NCI-H187 (cell line): ENCODE data around the gene CUEDC1.

Experiments
- DNase-seq, 2 experiments: peaks; one replicate each; lab custom pipeline; 2025; lab: John Stamatoyannopoulos, UW

Gene CUEDC1

DNA sequence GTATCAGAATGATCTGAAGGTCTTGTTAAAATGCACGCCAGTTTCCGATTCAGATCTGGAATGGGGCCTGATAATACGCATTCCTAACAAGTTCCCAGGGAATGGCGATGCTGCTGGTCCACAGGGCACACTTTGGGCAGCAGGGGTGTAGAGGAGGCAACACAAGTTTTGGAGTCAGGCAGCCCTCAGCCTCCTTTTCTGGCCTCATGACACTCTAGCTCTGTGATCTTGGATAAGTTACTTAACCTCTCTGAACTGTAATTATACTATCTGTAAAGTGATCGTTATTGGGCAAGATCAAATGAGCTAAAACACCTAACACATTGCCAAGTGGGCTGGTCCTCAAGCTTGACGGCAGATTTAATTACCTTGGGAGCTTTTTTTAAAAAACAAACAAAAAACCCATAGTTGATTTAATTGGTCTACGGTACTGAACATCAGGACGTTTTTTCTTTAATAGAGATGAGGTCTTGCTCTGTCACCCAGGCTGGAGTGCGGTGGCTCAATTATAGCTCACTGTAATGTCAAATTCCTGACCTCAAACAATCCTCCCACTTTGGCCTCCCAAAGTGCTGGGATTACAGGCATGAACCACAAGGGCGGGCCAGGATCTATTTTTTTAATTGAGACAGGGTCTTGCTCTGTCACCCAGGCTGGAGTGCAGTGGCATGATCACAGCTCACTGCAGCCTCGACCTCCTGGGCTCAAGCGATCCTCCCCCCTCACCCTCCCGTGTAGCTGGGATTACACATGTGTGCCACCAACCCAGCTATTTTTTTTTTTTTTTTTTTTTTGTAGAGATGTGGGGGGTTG is 95.4 kb downstream of the CUEDC1 start:
- no peak for DNase-seq

DNA sequence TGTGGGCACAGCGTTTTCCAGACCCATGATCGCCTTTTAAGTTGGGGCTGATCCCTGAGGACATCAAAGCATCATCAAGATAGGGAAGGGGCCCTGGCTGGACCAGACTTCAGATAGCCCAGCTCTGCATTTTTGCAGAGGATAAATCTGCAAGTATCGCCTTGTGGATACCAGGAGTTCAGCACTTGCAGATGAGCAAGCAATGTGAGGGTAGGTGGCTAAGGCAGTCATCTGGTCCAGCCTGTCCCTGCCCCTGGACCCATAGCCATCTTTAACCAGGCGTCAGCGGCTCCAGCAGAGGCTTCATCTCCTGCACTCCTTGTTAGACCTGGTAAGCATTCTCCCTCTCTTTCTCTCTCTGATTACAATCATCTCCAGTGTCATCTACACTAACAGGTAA is 96.4 kb downstream of the CUEDC1 start:
- no peak for DNase-seq

DNA sequence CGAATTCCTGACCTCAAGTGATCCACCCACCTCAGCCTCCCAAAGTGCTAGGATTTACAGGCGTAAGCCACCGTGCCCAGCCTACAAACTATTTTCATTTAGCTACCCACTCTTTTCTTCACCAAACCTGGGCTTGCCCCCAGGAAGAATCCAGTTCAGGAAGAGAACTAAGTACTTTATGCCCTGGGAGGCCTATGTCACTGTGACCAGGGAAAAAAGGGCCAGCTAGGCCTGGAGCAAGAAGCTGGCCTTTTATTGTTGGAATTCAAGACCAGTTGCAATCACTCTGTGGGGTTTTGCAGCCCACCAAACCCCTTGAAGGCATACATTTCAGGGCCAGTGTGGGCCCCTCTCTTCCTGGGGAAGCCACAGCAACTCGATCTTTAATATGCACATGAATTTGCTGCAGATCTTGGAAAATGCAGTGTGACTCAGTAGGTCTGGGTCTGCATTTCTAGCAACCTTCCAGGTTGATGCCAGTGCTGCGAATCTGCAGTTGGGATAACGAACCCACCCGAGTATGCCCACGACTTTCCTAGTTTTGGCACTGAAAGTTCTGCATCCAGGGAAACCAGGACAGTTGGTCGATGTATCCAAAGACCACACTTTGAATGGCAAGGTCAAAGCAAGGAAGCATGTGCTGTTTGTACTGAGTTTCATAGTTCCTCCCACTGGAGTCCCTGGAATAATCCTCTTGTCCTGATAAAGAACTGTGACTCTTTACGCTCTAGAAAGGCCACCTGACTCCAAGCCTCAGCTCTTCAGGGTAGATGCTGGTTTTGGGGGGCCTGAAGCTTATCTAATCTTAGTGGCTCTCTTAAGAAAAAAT is 98.2 kb downstream of the CUEDC1 start:
- DNase-seq = no peak

DNA sequence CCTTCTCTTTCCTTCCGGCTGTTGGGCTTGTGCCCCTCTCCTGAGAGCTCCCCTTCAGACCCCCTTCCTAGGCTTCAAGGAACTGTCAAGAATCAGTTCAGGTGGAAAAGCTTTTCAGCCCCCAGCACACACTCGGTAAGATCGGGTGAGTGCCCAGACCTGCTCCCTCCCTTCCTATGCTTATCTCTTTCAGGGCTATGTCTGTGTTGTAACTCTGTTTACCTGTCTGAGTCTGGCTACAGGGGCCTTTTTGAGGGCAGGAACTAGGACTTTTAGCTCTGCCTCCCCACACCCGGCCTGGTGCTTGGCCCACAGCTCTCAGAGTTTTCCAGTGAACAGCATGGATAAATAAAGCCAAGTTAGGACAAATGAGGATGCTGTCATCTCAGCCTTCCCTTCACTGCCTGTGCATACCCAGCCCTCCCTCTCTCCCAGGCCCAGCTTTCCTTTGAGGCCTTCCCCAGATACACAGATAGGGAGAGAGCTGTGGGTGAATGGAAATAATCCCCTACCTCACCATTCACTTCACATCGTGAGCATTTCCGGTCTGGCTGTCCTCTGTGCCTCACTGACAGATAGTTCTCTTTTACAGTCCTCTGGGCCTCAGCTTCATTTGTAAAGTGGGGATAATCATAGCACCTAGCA is 99.7 kb downstream of the CUEDC1 start:
- no peak for DNase-seq

DNA sequence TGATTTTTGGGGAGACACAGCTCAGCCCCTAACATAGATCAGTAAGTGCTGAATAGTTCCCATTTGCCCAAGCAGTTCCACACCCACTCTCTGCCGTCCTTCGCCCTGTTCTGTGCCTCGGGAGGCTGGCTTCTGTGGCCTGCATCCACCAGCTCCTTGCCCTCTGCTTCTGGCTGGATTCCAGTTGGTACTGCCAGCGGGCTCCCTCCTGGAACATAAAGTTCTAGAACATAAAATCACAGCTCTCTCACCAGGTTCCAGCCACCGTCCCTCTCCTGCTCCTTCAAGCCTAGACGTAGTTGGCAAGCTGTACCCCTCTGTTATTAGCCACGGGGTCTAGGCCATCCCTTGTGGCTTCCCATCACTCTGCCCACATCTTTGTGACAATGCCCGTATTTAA is 101.5 kb downstream of the CUEDC1 start:
- DNase-seq = no peak

DNA sequence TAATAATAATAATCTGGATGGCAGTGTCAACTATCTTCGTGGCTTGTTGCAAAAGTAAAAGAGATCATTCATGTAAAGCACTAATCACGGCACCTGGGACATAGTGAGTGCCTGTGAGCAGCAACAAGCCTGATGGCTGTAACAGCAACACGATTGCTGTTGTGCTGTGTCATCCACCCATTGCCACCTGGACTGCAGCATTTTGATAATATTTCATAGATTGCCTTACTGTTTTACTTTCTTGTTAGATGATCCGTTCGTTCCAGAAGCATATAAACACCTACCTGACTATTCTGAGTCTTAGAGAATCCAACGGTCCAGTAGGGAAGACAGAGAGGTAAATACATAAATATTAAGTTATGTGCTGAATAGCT is 102.3 kb downstream of the CUEDC1 start:
- DNase-seq = no peak

DNA sequence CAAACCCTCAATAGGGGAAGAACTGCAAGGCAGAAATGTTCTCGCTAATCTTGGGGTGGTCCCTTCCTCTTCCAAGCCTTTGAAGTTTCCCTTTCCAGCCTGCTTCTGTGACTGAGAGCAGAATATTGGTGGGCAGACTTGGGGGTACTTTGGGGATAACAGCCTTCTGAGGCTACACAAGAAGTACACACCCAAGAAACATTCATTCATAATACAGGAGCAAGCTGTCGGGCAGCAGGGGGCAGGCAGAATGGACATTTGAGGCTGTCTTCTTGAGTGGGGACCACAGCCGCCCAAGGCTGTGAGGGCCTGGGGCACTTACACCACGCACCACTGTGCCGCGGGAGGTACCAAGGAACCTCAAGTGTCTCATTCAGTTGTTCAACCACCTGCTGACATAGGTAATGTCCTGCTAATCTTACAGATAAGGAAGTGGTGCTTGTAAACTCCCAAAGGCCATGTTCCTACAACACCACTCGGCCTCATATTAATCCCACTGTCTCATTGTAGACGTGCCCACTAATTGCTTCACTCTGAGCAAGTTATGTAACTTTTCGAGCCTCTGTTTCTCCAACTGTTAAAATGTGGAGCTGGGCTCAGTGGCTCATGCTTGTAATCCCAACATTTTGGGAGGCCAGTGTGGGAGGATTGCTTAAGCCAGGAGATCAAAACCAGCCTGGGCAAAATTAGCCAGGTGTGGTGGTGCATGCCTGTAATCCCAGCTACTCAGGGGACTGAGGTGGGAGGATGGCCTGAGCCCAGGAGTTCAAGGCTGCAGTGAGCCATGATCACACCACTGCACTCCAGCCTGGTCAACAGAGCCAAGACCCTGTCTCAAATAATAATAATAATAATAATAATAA is 102.9 kb downstream of the CUEDC1 start:
- DNase-seq = no peak

DNA sequence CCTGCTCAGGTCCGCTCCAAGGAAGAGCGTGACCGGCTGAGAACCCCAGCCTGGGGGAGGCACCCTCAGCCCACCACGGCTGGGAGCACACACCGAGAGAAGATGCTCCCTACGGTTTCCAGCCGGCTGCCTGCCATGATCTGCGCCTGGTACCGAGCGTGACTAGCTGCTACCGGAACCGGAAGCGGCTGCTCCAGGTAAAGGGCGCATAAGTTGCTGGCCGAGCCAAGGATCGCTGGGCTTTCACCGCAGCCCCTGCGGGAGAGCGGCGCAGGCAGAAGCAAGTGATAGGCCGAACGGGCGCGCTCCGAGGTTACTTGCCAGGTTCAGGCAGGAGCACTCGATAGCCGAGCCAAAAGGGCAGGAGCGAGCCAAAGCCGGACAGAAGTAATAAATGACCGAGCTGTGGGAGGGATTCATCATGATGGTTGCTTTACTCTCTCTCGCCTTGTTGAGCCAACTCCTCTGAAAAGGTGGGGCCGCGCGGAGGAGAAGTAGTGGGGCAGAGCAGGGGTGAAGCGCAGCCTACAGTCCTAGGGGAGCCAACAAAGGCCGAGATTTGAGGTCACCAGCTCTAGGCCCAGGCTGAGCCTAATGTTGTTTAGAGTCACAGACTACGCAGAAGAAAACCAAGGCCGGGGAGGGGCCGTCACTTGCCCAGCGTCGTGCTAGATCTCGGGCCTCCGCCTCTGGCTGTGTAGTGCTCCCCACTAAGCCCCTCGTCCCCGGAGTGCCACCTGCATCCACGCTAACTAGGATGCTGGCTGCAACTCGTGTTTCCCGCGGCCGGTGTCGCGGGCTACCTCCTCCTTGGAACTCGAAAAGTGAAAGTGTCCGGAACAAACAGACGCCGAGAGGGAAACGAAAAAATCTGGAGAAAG is 105.1 kb downstream of the CUEDC1 start, which contains the start of gene MRPS23:
MRPS23 (minus strand) TSS at position 171 of the 881 bp plus-strand sequence; CDS start at position 137, 34 bp downstream.
- DNase-seq = peak; percentile 81 to 97

DNA sequence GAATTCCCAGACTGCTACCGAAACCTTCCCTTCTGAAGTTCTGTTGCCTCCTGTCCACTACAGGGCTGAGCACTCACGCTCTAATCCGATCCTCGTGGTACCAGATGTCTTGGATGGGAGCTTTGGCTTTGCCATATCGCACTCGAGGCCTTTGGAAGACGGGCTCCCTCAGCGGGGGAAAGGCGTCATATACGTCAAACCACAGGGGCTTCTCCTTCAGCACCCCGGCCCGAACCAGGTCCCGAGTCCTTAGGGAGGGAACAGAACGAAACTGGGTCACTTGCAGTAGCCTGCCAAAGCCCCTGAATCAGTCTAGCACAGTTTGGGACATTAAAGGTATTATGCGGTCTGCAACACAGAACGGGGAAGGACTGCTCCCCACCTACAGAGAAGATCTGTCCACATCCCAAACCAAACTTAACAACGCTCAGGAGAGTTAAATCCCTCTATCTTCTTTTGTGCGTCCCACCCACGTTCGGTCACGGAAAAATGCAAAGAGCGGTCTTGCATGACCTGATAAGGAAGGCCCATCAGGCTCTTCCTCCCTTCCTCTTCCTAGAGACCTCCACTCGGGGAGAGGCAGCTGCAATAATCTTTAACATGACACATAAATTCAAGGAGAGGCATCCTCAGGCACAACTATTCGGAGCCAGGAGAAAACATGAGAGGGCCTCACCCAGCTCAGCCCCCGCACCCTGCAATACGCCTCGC is 105.9 kb downstream of the CUEDC1 start:
- DNase-seq = no peak

DNA sequence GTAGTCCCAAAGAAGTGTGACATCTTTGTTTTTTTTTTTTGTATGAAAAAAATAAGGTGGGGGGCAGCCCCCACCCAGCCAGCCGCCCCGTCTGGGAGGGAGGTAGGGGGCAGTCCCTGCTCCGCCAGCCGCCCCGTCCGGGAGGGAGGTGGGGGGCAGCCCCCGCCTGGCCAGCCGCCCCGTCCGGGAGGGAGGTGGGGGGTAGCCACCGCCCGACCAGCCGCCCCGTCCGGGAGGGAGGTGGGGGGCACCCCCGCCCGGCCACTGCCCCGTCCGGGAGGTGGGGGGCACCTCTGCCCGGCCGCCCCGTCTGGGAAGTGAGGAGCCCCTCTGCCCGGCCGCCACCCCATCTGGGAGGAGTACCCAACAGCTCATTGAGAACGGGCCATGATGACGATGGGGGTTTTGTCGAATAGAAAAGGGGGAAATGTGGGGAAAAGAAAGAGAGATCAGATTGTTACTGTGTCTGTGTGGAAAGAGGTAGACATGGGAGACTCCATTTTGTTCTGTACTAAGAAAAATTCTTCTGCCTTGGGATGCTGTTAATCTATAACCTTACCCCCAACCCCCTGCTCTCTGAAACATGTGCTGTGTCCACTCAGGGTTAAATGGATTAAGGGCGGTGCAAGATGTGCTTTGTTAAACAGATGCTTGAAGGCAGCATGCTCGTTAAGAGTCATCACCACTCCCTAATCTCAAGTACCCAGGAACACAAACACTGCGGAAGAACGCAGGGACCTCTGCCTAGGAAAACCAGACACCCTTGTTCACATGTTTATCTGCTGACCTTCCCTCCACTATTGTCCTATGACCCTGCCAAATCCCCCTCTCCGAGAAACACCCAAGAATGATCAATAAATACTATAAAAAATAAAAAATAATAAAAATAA is 108.9 kb downstream of the CUEDC1 start:
- DNase-seq = peak in 1 of 2 experiments; percentile 13

DNA sequence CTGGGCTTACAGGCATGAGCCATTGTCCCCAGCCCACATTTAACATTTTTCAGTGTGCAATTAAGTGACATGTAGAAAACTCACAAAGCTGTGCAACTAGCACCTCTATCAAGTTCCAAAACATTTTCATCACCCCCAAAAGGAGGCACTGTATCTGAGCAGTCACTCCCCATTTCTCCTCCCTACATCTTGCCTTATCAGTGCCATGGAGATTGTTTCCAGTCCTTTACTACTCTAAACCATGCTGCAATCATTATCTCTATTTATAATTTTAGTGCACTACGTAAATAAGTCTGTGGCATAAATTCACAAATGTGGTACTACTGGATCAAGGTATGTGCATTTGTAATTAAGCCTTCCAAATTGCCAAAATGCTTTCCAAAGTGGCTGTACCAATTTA is 112.9 kb downstream of the CUEDC1 start:
- DNase-seq = no peak

DNA sequence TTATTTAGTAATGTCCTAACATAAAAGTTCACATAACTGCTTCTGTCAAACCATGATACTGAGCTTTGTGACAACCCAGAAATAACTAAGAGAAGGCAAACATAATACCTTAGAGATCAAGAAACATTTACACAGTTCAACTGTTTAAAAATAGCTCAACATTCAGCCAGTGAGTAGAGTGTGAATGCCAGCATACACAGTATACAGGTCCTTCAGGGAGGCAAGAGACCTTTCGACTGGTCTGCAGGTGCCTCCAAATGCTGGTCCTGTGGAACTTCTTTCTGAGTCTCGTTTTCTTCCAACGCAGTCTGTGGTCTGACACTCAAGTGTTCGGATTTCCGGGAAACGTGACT is 115.7 kb downstream of the CUEDC1 start:
- no peak for DNase-seq

DNA sequence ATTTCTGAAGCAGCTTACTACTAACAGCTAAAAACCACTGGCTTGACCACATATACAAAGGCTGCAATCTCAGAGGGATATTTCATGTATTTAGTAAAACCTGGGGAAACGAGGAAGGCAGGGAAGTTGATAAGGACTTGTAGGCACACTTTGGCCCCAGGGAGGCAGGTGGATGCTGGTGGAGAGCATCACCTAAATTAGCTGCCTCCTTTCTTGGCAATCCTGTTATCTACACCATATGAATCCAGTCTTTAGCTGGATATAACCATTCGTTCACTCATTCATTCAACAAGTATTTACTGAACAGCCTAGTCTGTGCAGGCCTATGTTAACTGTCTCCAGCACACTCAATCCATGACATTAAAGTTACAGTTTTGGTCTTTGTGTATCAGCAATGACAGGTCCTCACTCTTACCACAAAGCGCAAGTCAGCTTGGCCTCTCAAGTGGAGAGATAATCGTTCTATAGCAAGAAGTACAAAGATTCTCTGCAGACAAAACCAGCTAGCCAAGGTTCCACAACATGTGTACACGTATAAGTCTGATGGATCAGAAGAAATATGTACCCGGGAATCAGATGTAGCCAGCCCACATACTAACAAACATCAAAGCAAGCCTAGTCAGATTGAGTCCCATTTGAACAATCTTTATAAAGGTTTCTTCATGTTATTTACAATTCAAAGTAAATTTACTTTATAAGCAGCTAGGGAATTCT is 116.2 kb downstream of the CUEDC1 start:
- no peak for DNase-seq

DNA sequence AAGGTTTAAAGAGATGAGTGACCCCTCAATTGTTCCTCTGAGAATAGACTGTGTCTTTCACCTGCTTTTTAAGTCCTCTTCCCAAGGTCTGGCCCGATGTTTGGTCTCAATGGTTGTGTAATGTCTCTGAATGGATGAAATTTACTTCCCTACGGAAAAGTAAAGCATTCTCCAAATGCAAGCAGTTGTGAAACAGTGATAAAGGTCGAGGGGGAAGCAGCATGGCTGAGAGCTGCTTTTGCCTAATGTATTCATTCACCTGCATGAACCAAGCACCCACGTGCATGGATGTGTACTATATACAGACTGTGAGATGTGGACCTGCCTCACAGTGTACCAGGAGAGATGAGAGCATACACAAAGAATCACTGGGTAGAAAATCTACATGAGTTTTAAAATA is 116.8 kb downstream of the CUEDC1 start:
- DNase-seq = no peak

DNA sequence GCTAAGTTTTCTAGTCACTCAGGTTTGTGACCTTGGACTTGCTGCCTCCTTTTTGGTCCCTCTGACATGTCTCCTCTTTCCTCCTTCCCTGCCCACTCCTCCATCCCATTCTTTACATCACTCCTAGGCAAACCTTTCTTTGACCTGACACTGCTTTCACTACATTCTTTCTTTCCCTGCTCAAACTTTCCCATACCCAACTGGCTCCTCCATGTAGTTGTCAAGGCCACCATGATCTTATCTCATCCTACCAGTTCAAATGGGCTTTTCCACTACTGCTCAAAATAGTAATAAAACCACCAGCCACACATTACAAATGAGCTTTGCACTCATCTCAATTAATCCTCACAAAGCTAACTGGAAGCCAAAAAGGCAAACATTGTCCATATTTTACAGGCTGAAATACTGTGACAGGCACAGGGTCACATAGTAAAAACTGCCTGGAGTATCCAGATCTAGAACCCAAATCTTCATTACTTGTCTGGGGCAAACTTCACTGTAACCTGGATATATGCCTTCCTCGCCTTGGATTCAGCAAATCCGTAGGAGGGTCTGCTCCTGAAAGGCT is 119.8 kb downstream of the CUEDC1 start:
- no peak for DNase-seq

DNA sequence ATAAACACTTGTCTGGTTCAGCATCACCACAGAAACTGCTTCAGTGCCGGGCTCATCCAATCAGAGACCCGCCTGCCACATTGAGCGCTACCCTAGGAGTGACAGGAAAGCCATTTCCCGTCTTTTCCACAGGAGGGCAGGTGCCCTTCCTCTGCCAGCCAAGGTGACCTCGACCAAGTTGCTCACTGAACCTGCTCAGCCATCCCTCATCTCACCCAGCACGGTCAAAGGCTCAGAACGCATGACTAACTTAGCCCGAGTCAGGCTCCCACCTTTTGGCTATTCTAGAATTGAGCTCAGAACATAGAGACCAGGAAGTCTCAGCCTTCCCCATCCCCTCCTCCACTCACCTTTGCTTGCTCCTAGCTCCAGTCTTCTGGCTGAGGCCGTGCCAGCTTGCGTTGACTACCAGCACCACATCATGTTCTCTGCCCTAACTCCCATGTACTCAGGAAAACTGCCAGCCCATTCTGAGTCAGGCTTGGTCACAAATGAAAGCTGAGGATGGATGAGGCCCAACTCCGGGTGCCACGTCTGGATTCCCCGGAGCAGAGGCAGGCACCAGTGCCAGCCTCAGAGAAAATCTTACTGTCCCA is 121.0 kb downstream of the CUEDC1 start:
- peak in 1 of 2 experiments; percentile 38 for DNase-seq

DNA sequence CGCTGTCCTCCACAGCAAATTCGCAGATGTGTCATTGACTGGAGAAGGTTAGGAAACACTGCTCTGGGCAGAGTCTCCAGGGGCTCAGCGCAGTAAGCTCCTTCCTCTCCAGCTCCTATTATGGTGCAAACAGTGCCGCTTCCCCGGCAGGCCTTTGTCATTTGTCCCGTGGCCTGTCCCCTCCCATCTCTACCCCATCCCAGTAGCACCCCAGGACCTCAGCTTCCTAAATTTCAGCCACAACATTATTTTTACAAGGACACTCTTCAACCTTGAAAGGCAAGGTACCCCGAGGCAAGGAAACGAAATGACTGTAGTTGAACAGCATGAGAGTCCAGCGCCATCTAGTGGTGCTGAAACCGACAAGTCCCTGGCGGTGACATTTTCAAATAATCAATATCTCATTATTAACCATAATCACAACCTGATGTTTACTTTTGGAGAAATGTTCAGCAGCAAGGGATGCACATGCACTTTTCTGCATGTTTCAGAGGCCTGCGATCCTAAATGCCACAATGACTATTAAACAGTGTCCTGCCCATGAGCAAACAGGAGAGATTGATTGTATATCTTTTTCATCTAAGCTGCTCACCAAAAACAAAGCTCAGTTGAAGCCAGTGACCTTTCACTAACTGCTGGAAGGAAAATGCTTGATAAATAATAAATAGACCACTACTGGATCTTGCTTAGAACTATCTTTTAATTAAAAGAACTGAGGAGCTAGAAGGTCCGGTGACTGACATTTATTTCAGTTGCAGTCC is 121.9 kb downstream of the CUEDC1 start:
- DNase-seq = peak in 1 of 2 experiments; percentile 47
